PFSK-1 (cell line): ENCODE results near the gene SLC38A11.

Source experiments
- FOXP2 ChIP-seq: optimal IDR thresholded peaks from 2 replicates; pipeline ENCODE3; 2011; ENCODE audit warnings: borderline replicate concordance, control low read depth, inconsistent platforms; ENCODE audit not compliant: insufficient read depth; ENCODE audit errors: extremely low read length, extremely low read depth
- POLR2AphosphoS5 ChIP-seq: IDR thresholded peaks from 2 replicates; pipeline ENCODE4 v1.6.1; 2012; ENCODE audit warnings: low read depth, mild to moderate bottlenecking, control low read depth, low read length, moderate library complexity
- REST ChIP-seq, 2 experiments: IDR thresholded peaks; 2 replicates each; pipeline versions ENCODE4 v1.6.1 to v1.8.0; 2011 to 2012; ENCODE audit warnings: low read depth in 2 of 2, low read length in 2 of 2, control low read depth in 1 of 2, inconsistent platforms in 1 of 2, mild to moderate bottlenecking in 1 of 2, moderate library complexity in 1 of 2; ENCODE audit not compliant: insufficient read depth in 1 of 2
- SIN3A ChIP-seq: IDR thresholded peaks from 2 replicates; pipeline ENCODE4 v1.6.1; 2012; ENCODE audit warnings: mild to moderate bottlenecking, low read length, moderate library complexity, borderline replicate concordance; ENCODE audit not compliant: insufficient read depth
- TAF1 ChIP-seq: IDR thresholded peaks from 2 replicates; pipeline ENCODE4 v1.6.1; 2012; ENCODE audit warnings: low read length, control low read depth, borderline replicate concordance; ENCODE audit not compliant: insufficient read depth

SLC38A11 gene

GRCh38 chr2:164896634-164897355 is 58.5 kb downstream of the SLC38A11 start:
- TF ChIP-seq TAF1 = no peak
- no peak for TF ChIP-seq SIN3A

DNA sequence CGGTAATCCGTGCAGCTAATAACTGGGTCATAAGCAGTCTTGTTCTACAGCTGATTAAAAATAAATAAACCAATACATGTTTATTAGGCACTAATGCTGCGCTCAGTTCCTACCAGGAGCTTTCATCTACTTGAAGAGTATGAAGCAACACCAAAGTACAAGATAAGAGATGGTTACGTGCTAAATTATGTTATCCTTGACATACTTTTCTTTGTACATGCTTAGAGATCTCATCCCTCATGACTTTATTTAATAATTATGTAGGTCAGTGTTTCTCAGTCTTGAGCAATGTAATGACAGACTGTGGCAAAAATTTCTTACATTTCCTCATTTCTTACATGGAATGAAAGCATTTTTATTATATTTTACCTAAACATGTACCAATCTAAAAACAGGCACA is 59.1 kb downstream of the SLC38A11 start:
- TF ChIP-seq REST (IDR thresholded peaks at IDR 0.05; ENCODE audit: insufficient read depth in 1 of 2, low read depth in 2 of 2, low read length in 2 of 2) (no peak), SIN3A (no peak), TAF1 (no peak), FOXP2 (no peak), POLR2AphosphoS5 (no peak)

GRCh38 chr2:164891460-164891859 is 63.9 kb downstream of the SLC38A11 start:
- TF ChIP-seq SIN3A (no peak), TAF1 (no peak), POLR2AphosphoS5 (no peak), FOXP2 (no peak), REST (IDR thresholded peaks at IDR 0.05; ENCODE audit: insufficient read depth in 1 of 2, low read depth in 2 of 2, low read length in 2 of 2) (no peak)

- TF ChIP-seq FOXP2 = no peak
- no peak for TF ChIP-seq REST (IDR thresholded peaks at IDR 0.05; ENCODE audit: insufficient read depth in 1 of 2, low read depth in 2 of 2, low read length in 2 of 2)
Measured at GRCh38 chr2:164890544-164890943, 64.8 kb downstream of the SLC38A11 start.

GRCh38 chr2:164888592-164888991 is 66.7 kb downstream of the SLC38A11 start:
- TF ChIP-seq REST (IDR thresholded peaks at IDR 0.05; ENCODE audit: insufficient read depth in 1 of 2, low read depth in 2 of 2, low read length in 2 of 2) (no peak), SIN3A (no peak), FOXP2 (no peak), POLR2AphosphoS5 (no peak)
